ENCODE data around the gene ZNF497. TPM values are rescaled to one million over a fixed set of nuclear protein-coding genes. Genes with fewer than 3 reads are reported as not detected.
A peak's percentile ranks its signal among the peaks of the same experiment; 100 is the strongest.
"Not testable (repeated sequence)": the region's sequence is repeated elsewhere in the genome, so short reads cannot be mapped to it uniquely, and the experiment has no call there.

Gene ZNF497
- total RNA-seq, 1 donor from 2014 or later = 5.5 TPM

- DNase-seq (ENCODE audit: low read depth) = not testable (repeated sequence)
Measured at GRCh38 chr19:58310685-58311084, 51.9 kb downstream of the ZNF497 start.

GRCh38 chr19:58307736-58308135, 54.8 kb downstream of the ZNF497 start:
- DNase-seq (ENCODE audit: low read depth) = no peak

GRCh38 chr19:58305932-58306323, 56.6 kb downstream of the ZNF497 start:
- no peak for DNase-seq (ENCODE audit: low read depth)

- peak; percentile 94 for DNase-seq (ENCODE audit: low read depth)
Measured at GRCh38 chr19:58305065-58305931, 57.3 kb downstream of the ZNF497 start, which contains the start of gene ERVK3-1. ERVK3-1 (plus strand) TSS chr19:58305377; CDS start chr19:58312169, 6,792 bp downstream.

- no peak for DNase-seq (ENCODE audit: low read depth)
Measured at GRCh38 chr19:58304748-58305064, 57.8 kb downstream of the ZNF497 start.

Other genes starting within 250 kb of the ZNF497 start
- 13.0 and 21.8 TPM in 2 replicates for gene ZNF329, start 212.0 kb downstream of the ZNF497 start, total RNA-seq
- gene ZNF274, start 179.7 kb downstream of the ZNF497 start, total RNA-seq = 15.9 and 22.6 TPM in 2 replicates
- 53.8 and 73.3 TPM in 2 replicates for gene ZNF544, start 133.8 kb downstream of the ZNF497 start, total RNA-seq
- gene ZNF8, start 83.8 kb downstream of the ZNF497 start, total RNA-seq = 4.2 and 10.9 TPM in 2 replicates
- gene ERVK3-1, start 57.4 kb downstream of the ZNF497 start, total RNA-seq = 37.3 and 37.6 TPM in 2 replicates
- 1.4 and 4.0 TPM in 2 replicates for gene ZSCAN22, start 35.8 kb downstream of the ZNF497 start, total RNA-seq
- gene A1BG, start 9.3 kb downstream of the ZNF497 start, total RNA-seq = 6.2 TPM in 1 of 2 replicates, not detected in the other
- 5.9 and 6.4 TPM in 2 replicates for gene ZNF837, start 18.3 kb upstream of the ZNF497 start, total RNA-seq
- gene RPS5, start 24.5 kb upstream of the ZNF497 start, total RNA-seq = 847 and 2,009 TPM in 2 replicates
- not detected in 2 replicates for gene RNF225, start 32.9 kb upstream of the ZNF497 start, total RNA-seq
- 13.4 and 28.8 TPM in 2 replicates for gene ZNF584, start 45.9 kb upstream of the ZNF497 start, total RNA-seq
- 3.1 and 7.6 TPM in 2 replicates for gene ZNF132, start 77.4 kb upstream of the ZNF497 start, total RNA-seq
- gene ZNF324B, start 88.9 kb upstream of the ZNF497 start, total RNA-seq = 3.8 and 10.2 TPM in 2 replicates
- gene ZNF324, start 104.3 kb upstream of the ZNF497 start, total RNA-seq = 11.6 and 16.7 TPM in 2 replicates
- gene ZNF446, start 113.6 kb upstream of the ZNF497 start, total RNA-seq = 5.4 and 11.1 TPM in 2 replicates
- gene SLC27A5, start 149.2 kb upstream of the ZNF497 start, total RNA-seq = 3.5 and 7.6 TPM in 2 replicates
- gene ZBTB45, start 157.1 kb upstream of the ZNF497 start, total RNA-seq = 3.1 and 10.2 TPM in 2 replicates
- gene TRIM28, start 181.3 kb upstream of the ZNF497 start, total RNA-seq = 177 and 276 TPM in 2 replicates
- 124 and 127 TPM in 2 replicates for gene CHMP2A, start 192.4 kb upstream of the ZNF497 start, total RNA-seq
- gene UBE2M, start 195.9 kb upstream of the ZNF497 start, total RNA-seq = 39.4 and 55.4 TPM in 2 replicates
- gene MZF1, start 210.6 kb upstream of the ZNF497 start, total RNA-seq = 11.6 and 30.6 TPM in 2 replicates